ENCODE data around the gene MMP14.
"Not testable (repeated sequence)": the region's sequence is repeated elsewhere in the genome, so short reads cannot be mapped to it uniquely, and the experiment has no call there.

Gene MMP14

GRCh38 chr14:22814941-22815713 lies 21.3 kb upstream of the MMP14 start, which contains the start of gene SLC7A7:
Gene SLC7A7, minus strand, starts transcription at chr14:22815435. Its CDS starts 2,037 bp downstream, at chr14:22813398.
- DNase-seq (ENCODE audit: low read depth), result no peak

- DNase-seq (ENCODE audit: low read depth), result no peak
These were observed 17.0 kb upstream of the MMP14 start for GRCh38 chr14:22819151-22819988.

GRCh38 chr14:22820731-22821130 lies 15.7 kb upstream of the MMP14 start:
- no peak for DNase-seq (ENCODE audit: low read depth)

GRCh38 chr14:22821193-22822015 lies 15.0 kb upstream of the MMP14 start:
- no peak for DNase-seq (ENCODE audit: low read depth)

- DNase-seq (ENCODE audit: low read depth), result no peak
These were observed 14.3 kb upstream of the MMP14 start for GRCh38 chr14:22822016-22822570.

GRCh38 chr14:22822571-22823098 lies 13.8 kb upstream of the MMP14 start:
- DNase-seq (ENCODE audit: low read depth), result peak; percentile 47

- no peak for DNase-seq (ENCODE audit: low read depth)
These were observed 11.6 kb upstream of the MMP14 start for GRCh38 chr14:22824711-22825359.

- not testable (repeated sequence) for DNase-seq (ENCODE audit: low read depth)
These were observed 7.2 kb upstream of the MMP14 start for GRCh38 chr14:22829076-22829660.

- peak; percentile 83 for DNase-seq (ENCODE audit: low read depth)
These were observed 6.5 kb upstream of the MMP14 start, which contains the start of gene MRPL52 for GRCh38 chr14:22829661-22830442. Gene MRPL52, plus strand, starts transcription at chr14:22829887. Its CDS starts 26 bp downstream, at chr14:22829913.

GRCh38 chr14:22830443-22831010 lies 5.9 kb upstream of the MMP14 start:
- DNase-seq (ENCODE audit: low read depth), result no peak

- no peak for DNase-seq (ENCODE audit: low read depth)
These were observed 880 bp upstream of the MMP14 start for GRCh38 chr14:22835505-22835904.

- no peak for DNase-seq (ENCODE audit: low read depth)
These were observed 847 bp downstream of the MMP14 start for GRCh38 chr14:22837114-22837749.

GRCh38 chr14:22837750-22838538 lies 1.6 kb downstream of the MMP14 start:
- DNase-seq (ENCODE audit: low read depth), result no peak

- no peak for DNase-seq (ENCODE audit: low read depth)
These were observed 2.3 kb downstream of the MMP14 start for GRCh38 chr14:22838631-22839041.

GRCh38 chr14:22839159-22839779 lies 2.9 kb downstream of the MMP14 start:
- DNase-seq (ENCODE audit: low read depth), result no peak

GRCh38 chr14:22841311-22841710 lies 4.9 kb downstream of the MMP14 start:
- no peak for DNase-seq (ENCODE audit: low read depth)

- no peak for DNase-seq (ENCODE audit: low read depth)
These were observed 5.4 kb downstream of the MMP14 start for GRCh38 chr14:22841769-22842168.

Measured in stimulated activated CD8-positive, alpha-beta memory T cell treated with anti-CD3 and anti-CD28 coated beads, Interleukin-12 subunit alpha, Interleukin-12 subunit beta, amount 100 ng/mL, for 4 hours (primary cell).